ENCODE results near the gene GIMAP8. TPM values are rescaled to one million over a fixed set of nuclear protein-coding genes. Genes with fewer than 3 reads are reported as not detected.

Gene GIMAP8
- total RNA-seq, 1 experiment from 2014 or later = not detected

- TF ChIP-seq CTCF (conservative IDR thresholded peaks at IDR 0.05) = no peak
These were observed 19.9 kb upstream of the GIMAP8 start for GRCh38 chr7:150430465-150431085.

More at GRCh38 chr7:150430465-150431085, 19.9 kb upstream of the GIMAP8 start:
- H3K14ac ChIP-seq (ENCODE audit: insufficient read depth, low read length) = no peak overlapping the region
- no peaks in the 10 kb centered on the region for H3K9me3 Mint-ChIP-seq
- H2BK15ac ChIP-seq (ENCODE audit: low read depth, low read length) = no peak overlapping the region
- no peak overlapping the region for H4K91ac ChIP-seq (ENCODE audit: insufficient read length, low read depth, low read length)
- H3K56ac ChIP-seq (ENCODE audit: insufficient read length, low read depth, low read length) = no peak overlapping the region
- no peak overlapping the region for H2BK5ac ChIP-seq (ENCODE audit: insufficient read length, low read length)
- no peaks in the 10 kb centered on the region for H3K79me1 ChIP-seq (ENCODE audit: insufficient read depth, low read depth, low read length, poor library complexity, severe bottlenecking)
- no peak overlapping the region for H3T11ph ChIP-seq (ENCODE audit: low read length)
- no peaks in the 10 kb centered on the region for H4K20me1 ChIP-seq (ENCODE audit: control insufficient read depth, insufficient read depth, insufficient read length)
- peaks cover 60% of the 10 kb centered on the region for H3K27me3 Mint-ChIP-seq (ENCODE audit: low read depth)
- no peak overlapping the region for H3K18ac ChIP-seq (ENCODE audit: insufficient read length, low read depth, low read length)
- no peak overlapping the region for H3K4me2 ChIP-seq (ENCODE audit: insufficient read depth, insufficient read length, low read length)
- H2BK12ac ChIP-seq (ENCODE audit: insufficient read length, low read depth, low read length) = no peak overlapping the region
- H3K4me1 ChIP-seq (ENCODE audit: insufficient read depth, low read length) = peaks cover 11% of the 10 kb centered on the region
- WGBS (ENCODE audit: extremely low coverage, insufficient read length, low lambda C conversion rate) = no CpG with 5 or more reads among the region's 14 CpGs
- peaks cover 30 to 33% of the 10 kb centered on the region in 2 experiments for H3K4me1 Mint-ChIP-seq
- no peak overlapping the region for H3K4ac ChIP-seq (ENCODE audit: low read depth, low read length)
- no peak for DNase-seq
- no peak overlapping the region for H4K8ac ChIP-seq (replicated peaks; ENCODE audit: insufficient read length, low read depth, low read length)
- H2BK120ac ChIP-seq (ENCODE audit: low read depth, low read length, poor library complexity, severe bottlenecking) = no peak overlapping the region
- H3K79me2 ChIP-seq (ENCODE audit: insufficient read depth, low read length) = no peaks in the 10 kb centered on the region
- no peak overlapping the region for H3K4me3 Mint-ChIP-seq
- no peaks in the 10 kb centered on the region for H3K27me3 ChIP-seq (ENCODE audit: insufficient read depth, low read length)
- H3K36me3 Mint-ChIP-seq (ENCODE audit: insufficient read depth in 1 of 3, low read depth in 3 of 3) = no peaks in the 10 kb centered on the region; a peak in 1 of 7 replicates
- no peak overlapping the region for H2BK20ac ChIP-seq (ENCODE audit: low read depth, low read length, poor library complexity, severe bottlenecking)
- H3K9me3 ChIP-seq (ENCODE audit: control insufficient read depth, low read depth, low read length) = no peaks in the 10 kb centered on the region
- no peak overlapping the region for H3K27ac ChIP-seq (ENCODE audit: insufficient read length, low read depth, low read length)
- no peak overlapping the region for H4K5ac ChIP-seq (ENCODE audit: insufficient read length, low read depth, low read length)
- no peak overlapping the region for H3K9ac ChIP-seq (ENCODE audit: extremely low read depth, insufficient read length, low read length)
- H3K23me2 ChIP-seq (ENCODE audit: insufficient read length, low read depth, low read length, poor library complexity, severe bottlenecking) = no peaks in the 10 kb centered on the region
- no peak overlapping the region for H2AK5ac ChIP-seq (ENCODE audit: insufficient read length, low read length)
- no peak overlapping the region for H3K23ac ChIP-seq (ENCODE audit: insufficient read length, low read depth, low read length)
- H3K27ac Mint-ChIP-seq = no peak overlapping the region
- H2AFZ ChIP-seq (ENCODE audit: low read length) = no peak overlapping the region

All from H9 (cell line).